Liver (tissue), 9 donors: ENCODE measurements around the gene SEMA4F. TPM values are rescaled to one million over a fixed set of nuclear protein-coding genes. Genes with fewer than 3 reads are reported as not detected.

Experiments
- DNase-seq: peaks from one replicate; pipeline ENCODE4 v3.0.0-alpha.2; 2017; ENCODE audit warnings: low spot score
- H3K27ac ChIP-seq, 2 donors: one replicate each; pipeline ENCODE4 v1.7.0; 2013; ENCODE audit warnings: inconsistent platforms in 2 of 2, low read length in 2 of 2, control low read depth in 1 of 2, low read depth in 1 of 2, mild to moderate bottlenecking in 1 of 2
- H3K27me3 ChIP-seq, 4 donors: one replicate each; pipeline versions ENCODE4 v1.6.1 to v1.7.0; 2013; ENCODE audit warnings: low read length in 3 of 4, inconsistent platforms in 1 of 4, mild to moderate bottlenecking in 1 of 4, moderate library complexity in 1 of 4; ENCODE audit not compliant: control insufficient read depth in 4 of 4, insufficient read depth in 4 of 4
- H3K36me3 ChIP-seq, 4 donors: one replicate each; pipeline versions ENCODE4 v1.6.1 to v1.7.0; 2013; ENCODE audit warnings: low read length in 3 of 4, mild to moderate bottlenecking in 3 of 4, low read depth in 1 of 4, moderate library complexity in 1 of 4; ENCODE audit not compliant: control insufficient read depth in 4 of 4, insufficient read depth in 3 of 4
- H3K4me1 ChIP-seq, 4 donors: one replicate each; pipeline versions ENCODE4 v1.6.1 to v1.7.0; 2013; ENCODE audit warnings: low read length in 3 of 4, mild to moderate bottlenecking in 3 of 4, moderate library complexity in 1 of 4; ENCODE audit not compliant: control insufficient read depth in 4 of 4, insufficient read depth in 4 of 4
- H3K4me3 ChIP-seq, 3 donors: one replicate each; pipeline versions ENCODE4 v1.6.1 to v1.7.0; 2013; ENCODE audit warnings: low read length in 3 of 3, control low read depth in 1 of 3, low read depth in 1 of 3, mild to moderate bottlenecking in 1 of 3
- H3K9ac ChIP-seq, 2 donors: one replicate each; pipeline ENCODE4 v1.7.0; 2013; ENCODE audit warnings: low read length in 2 of 2, mild to moderate bottlenecking in 2 of 2, moderate library complexity in 2 of 2, control low read depth in 1 of 2, low read depth in 1 of 2
- H3K9me3 ChIP-seq, 4 donors: one replicate each; pipeline versions ENCODE4 v1.6.1 to v1.7.0; 2013; ENCODE audit warnings: low read length in 3 of 4; ENCODE audit not compliant: control insufficient read depth in 4 of 4
- ATF3 ChIP-seq: IDR thresholded peaks from 2 replicates; pipeline ENCODE4 v1.6.1; 2016; ENCODE audit warnings: antibody characterized with exemption
- CTCF ChIP-seq: fragments of 150-350 bp; IDR thresholded peaks from 2 replicates; pipeline ENCODE4 v1.5.1; 2017; ENCODE audit warnings: improper control_type of control experiment, low read depth, low read length; ENCODE audit not compliant: missing input control
- EGR1 ChIP-seq, 2 donors: IDR thresholded peaks; 2 replicates each; pipeline ENCODE4 v1.6.1; 2016 to 2018; ENCODE audit warnings: antibody characterized with exemption in 2 of 2, low read depth in 2 of 2
- FOXA1 ChIP-seq: IDR thresholded peaks from 2 replicates; pipeline ENCODE4 v1.6.1; 2016; ENCODE audit warnings: antibody characterized with exemption
- FOXA2 ChIP-seq: IDR thresholded peaks from 2 replicates; pipeline ENCODE4 v1.6.1; 2016; ENCODE audit warnings: antibody characterized with exemption
- GABPA ChIP-seq, 2 donors: IDR thresholded peaks in 1 of 2; conservative IDR thresholded peaks in 1 of 2; 2 replicates each; pipeline ENCODE4 v1.6.1; 2016; ENCODE audit warnings: antibody characterized with exemption in 2 of 2, mild to moderate bottlenecking in 1 of 2, moderate library complexity in 1 of 2
- HNF4A ChIP-seq, 2 donors: conservative IDR thresholded peaks; 2 replicates each; pipeline ENCODE4 v1.6.1; 2016; ENCODE audit warnings: antibody characterized with exemption in 2 of 2, mild to moderate bottlenecking in 2 of 2
- HNF4G ChIP-seq: IDR thresholded peaks from 2 replicates; pipeline ENCODE4 v1.6.1; 2016; ENCODE audit warnings: antibody characterized with exemption
- JUND ChIP-seq, 2 donors: IDR thresholded peaks; 2 replicates each; pipeline ENCODE4 v1.6.1; 2016; ENCODE audit warnings: antibody characterized with exemption in 2 of 2
- MAX ChIP-seq: IDR thresholded peaks from 2 replicates; pipeline ENCODE4 v1.6.1; 2016; ENCODE audit warnings: antibody characterized with exemption
- NR2F2 ChIP-seq: IDR thresholded peaks from 2 replicates; pipeline ENCODE4 v1.6.1; 2016; ENCODE audit warnings: antibody characterized with exemption
- RAD21 ChIP-seq, 2 donors: IDR thresholded peaks; 2 replicates each; pipeline ENCODE4 v1.6.1; 2016; ENCODE audit warnings: antibody characterized with exemption in 2 of 2, mild to moderate bottlenecking in 2 of 2
- REST ChIP-seq: IDR thresholded peaks from 2 replicates; pipeline ENCODE4 v1.6.1; 2016; ENCODE audit warnings: antibody characterized with exemption, mild to moderate bottlenecking
- RXRA ChIP-seq, 2 donors: IDR thresholded peaks; 2 replicates each; pipeline ENCODE4 v1.6.1; 2017 to 2018; ENCODE audit warnings: antibody characterized with exemption in 2 of 2, mild to moderate bottlenecking in 1 of 2
- SP1 ChIP-seq: IDR thresholded peaks from 2 replicates; pipeline ENCODE4 v1.6.1; 2018; ENCODE audit warnings: antibody characterized with exemption, mild to moderate bottlenecking
- YY1 ChIP-seq: IDR thresholded peaks from 2 replicates; pipeline ENCODE4 v1.6.1; 2016; ENCODE audit warnings: antibody characterized with exemption, mild to moderate bottlenecking
- ZBTB33 ChIP-seq: IDR thresholded peaks from 2 replicates; pipeline ENCODE4 v1.6.1; 2016; ENCODE audit warnings: antibody characterized with exemption
- WGBS: extraction: QIAGEN DNeasy Blood & Tissue Kit; methylation state at CpG from one replicate; pipeline ENCODE4 v1.1.7; 2013; 5-methylcytosine and 5-hydroxymethylcytosine counted together
- polyA plus RNA-seq, 2 donors: library from polyadenylated mRNA; stranded (reverse) in 1 of 2; unstranded in 1 of 2; fragments of 200-250 nt in 1 of 2; fragments of >200 nt in 1 of 2; fragmentation: Nextera tagmentation in 1 of 2; extraction: Ambion mirVana in 1 of 2; gene quantifications; one replicate each; pipeline versions ENCODE4 v1.2.1 to v1.2.3, GENCODE V29; 2013 to 2015
- total RNA-seq, 2 donors: library from RNA; depleted of rRNA; stranded (reverse); fragments of >200 nt; gene quantifications; one replicate each; pipeline ENCODE4 v1.2.3, GENCODE V29; 2014
- donor health status: healthy.
- donor health status: healthy.
- donor health status: healthy.
- donor health status: healthy.
- donor health status: healthy.

SEMA4F gene
- total and polyA plus RNA-seq, 4 donors, result 0.57 to 1.1 (median 0.96) TPM

- TF ChIP-seq REST (no peak), ZBTB33 (no peak), FOXA2 (no peak)
Measured at GRCh38 chr2:74682501-74682900, 28.5 kb downstream of the SEMA4F start (continued).

- H3K9me3 ChIP-seq, result no peaks in the 10 kb centered on the region
- no peak for DNase-seq
- H3K4me3 ChIP-seq, result no peak overlapping the region
- 85% methylated on average over 3 of the region's 3 CpGs for WGBS
- no peaks in the 10 kb centered on the region for H3K27me3 ChIP-seq
- no peaks in the 10 kb centered on the region for H3K4me1 ChIP-seq
- TF ChIP-seq FOXA1 (no peak), ZBTB33 (no peak), FOXA2 (no peak), RXRA (IDR thresholded peaks at IDR 0.05) (no peak), CTCF (no peak), REST (no peak), YY1 (no peak), EGR1 (IDR thresholded peaks at IDR 0.05; ENCODE audit: low read depth in 2 of 2) (no peak), NR2F2 (no peak), ATF3 (no peak), JUND (IDR thresholded peaks at IDR 0.05) (no peak), RAD21 (IDR thresholded peaks at IDR 0.05) (no peak), SP1 (no peak), GABPA (IDR thresholded peaks at IDR 0.05 in 1 of 2, conservative IDR thresholded peaks at IDR 0.05 in 1 of 2) (no peak), HNF4A (conservative IDR thresholded peaks at IDR 0.05) (no peak), HNF4G (no peak), MAX (no peak)
- H3K27ac ChIP-seq, result no peak overlapping the region
- H3K36me3 ChIP-seq, result no peaks in the 10 kb centered on the region
- H3K9ac ChIP-seq, result no peak overlapping the region
Measured at GRCh38 chr2:74685408-74685807, 31.4 kb downstream of the SEMA4F start.
